ENCODE measurements around the gene RARG. TPM values are rescaled to one million over a fixed set of nuclear protein-coding genes. Genes with fewer than 3 reads are reported as not detected.

Gene RARG
- total RNA-seq, 1 experiment from 2014 or later = 1.7 TPM

GRCh38 chr12:53267999-53268629, 36.1 kb upstream of the RARG start, which contains the start of gene ESPL1:
ESPL1 (plus strand) TSS chr12:53268299; CDS start chr12:53268767, 468 bp downstream.
- Histone ChIP-seq H3K4me3 (ENCODE audit: low read length) (peak within 1 kb of the TSS; percentile 87), H2AFZ (ENCODE audit: low read length) (peak within 1 kb of the TSS; percentile 69)

GRCh38 chr12:53267306-53267998, 35.4 kb upstream of the RARG start:
- DNase-seq = peak; percentile 49
- peaks cover 24% of the 10 kb centered on the region for H3K4me1 ChIP-seq (ENCODE audit: low read length)
- peaks cover 26% of the 10 kb centered on the region for H3K79me2 ChIP-seq (ENCODE audit: low read length)
- peak overlapping the region; percentile 82 for H3K9ac ChIP-seq (ENCODE audit: low read length)
- H3K9me2 ChIP-seq (replicated peaks; ENCODE audit: insufficient read depth, low read length) = no peaks in the 10 kb centered on the region
- no peak overlapping the region for H3K27ac ChIP-seq (ENCODE audit: low read length)
- H3K9me3 ChIP-seq (ENCODE audit: low read length) = no peaks in the 10 kb centered on the region
- H4K20me1 ChIP-seq (ENCODE audit: insufficient read depth, low read depth, low read length) = no peaks in the 10 kb centered on the region
- no peaks in the 10 kb centered on the region for H3K27me3 ChIP-seq (ENCODE audit: low read length)
- peak overlapping the region; percentile 87 for H3K4me3 ChIP-seq (ENCODE audit: low read length)
- peak overlapping the region; percentile 69 for H2AFZ ChIP-seq (ENCODE audit: low read length)
- peak overlapping the region; percentile 67 for H3K4me2 ChIP-seq (ENCODE audit: low read depth, low read length, poor library complexity, severe bottlenecking)
- H3K36me3 ChIP-seq (ENCODE audit: insufficient read depth, low read length) = peaks cover 4% of the 10 kb centered on the region; the same call in 1 of the 2 replicates

More at GRCh38 chr12:53267999-53268629, 36.1 kb upstream of the RARG start, which contains the start of gene ESPL1:
- Histone ChIP-seq H3K9ac (ENCODE audit: low read length) (peak within 1 kb of the TSS; percentile 82), H3K9me2 (replicated peaks; ENCODE audit: insufficient read depth, low read length) (no peaks in the 10 kb centered on the region), H4K20me1 (ENCODE audit: insufficient read depth, low read depth, low read length) (no peaks in the 10 kb centered on the region), H3K4me1 (ENCODE audit: low read length) (peaks cover 24% of the 10 kb centered on the region), H3K36me3 (ENCODE audit: insufficient read depth, low read length) (peaks cover 4% of the 10 kb centered on the region; the same call in 1 of the 2 replicates), H3K4me2 (ENCODE audit: low read depth, low read length, poor library complexity, severe bottlenecking) (peak within 1 kb of the TSS; percentile 67), H3K27ac (ENCODE audit: low read length) (peak within 1 kb of the TSS; percentile 21; the same call in 1 of the 2 replicates), H3K79me2 (ENCODE audit: low read length) (peaks cover 26% of the 10 kb centered on the region), H3K9me3 (ENCODE audit: low read length) (no peaks in the 10 kb centered on the region), H3K27me3 (ENCODE audit: low read length) (no peaks in the 10 kb centered on the region)
- peak; percentile 94 for DNase-seq

GRCh38 chr12:53265783-53266182, 33.8 kb upstream of the RARG start:
- Histone ChIP-seq H3K9me3 (ENCODE audit: low read length) (no peaks in the 10 kb centered on the region), H3K36me3 (ENCODE audit: insufficient read depth, low read length) (peaks cover 4% of the 10 kb centered on the region; the same call in 1 of the 2 replicates), H4K20me1 (ENCODE audit: insufficient read depth, low read depth, low read length) (no peaks in the 10 kb centered on the region), H3K27ac (ENCODE audit: low read length) (no peak overlapping the region), H3K4me3 (ENCODE audit: low read length) (no peak overlapping the region), H3K9me2 (replicated peaks; ENCODE audit: insufficient read depth, low read length) (no peaks in the 10 kb centered on the region), H3K4me1 (ENCODE audit: low read length) (peaks cover 24% of the 10 kb centered on the region), H3K9ac (ENCODE audit: low read length) (no peak overlapping the region), H2AFZ (ENCODE audit: low read length) (no peak overlapping the region), H3K4me2 (ENCODE audit: low read depth, low read length, poor library complexity, severe bottlenecking) (no peak overlapping the region), H3K79me2 (ENCODE audit: low read length) (peaks cover 26% of the 10 kb centered on the region), H3K27me3 (ENCODE audit: low read length) (no peaks in the 10 kb centered on the region)
- no peak for DNase-seq

- no peak overlapping the region for H2AFZ ChIP-seq (ENCODE audit: low read length)
Measured at GRCh38 chr12:53259891-53260290, 27.9 kb upstream of the RARG start.

GRCh38 chr12:53258541-53259539, 26.8 kb upstream of the RARG start:
- no peak overlapping the region for H3K4me2 ChIP-seq (ENCODE audit: low read depth, low read length, poor library complexity, severe bottlenecking)
- no peak for DNase-seq
- peaks cover 23% of the 10 kb centered on the region for H3K4me1 ChIP-seq (ENCODE audit: low read length)
- no peaks in the 10 kb centered on the region for H3K9me2 ChIP-seq (replicated peaks; ENCODE audit: insufficient read depth, low read length)
- H3K4me3 ChIP-seq (ENCODE audit: low read length) = no peak overlapping the region
- H3K9ac ChIP-seq (ENCODE audit: low read length) = no peak overlapping the region
- no peaks in the 10 kb centered on the region for H4K20me1 ChIP-seq (ENCODE audit: insufficient read depth, low read depth, low read length)
- no peaks in the 10 kb centered on the region for H3K27me3 ChIP-seq (ENCODE audit: low read length)
- H3K79me2 ChIP-seq (ENCODE audit: low read length) = peaks cover 2% of the 10 kb centered on the region; the same call in 1 of the 2 replicates
- H3K36me3 ChIP-seq (ENCODE audit: insufficient read depth, low read length) = peaks cover 2% of the 10 kb centered on the region
- no peak overlapping the region for H2AFZ ChIP-seq (ENCODE audit: low read length)
- no peaks in the 10 kb centered on the region for H3K9me3 ChIP-seq (ENCODE audit: low read length)
- H3K27ac ChIP-seq (ENCODE audit: low read length) = no peak overlapping the region

More at GRCh38 chr12:53259891-53260290, 27.9 kb upstream of the RARG start:
- Histone ChIP-seq H3K4me1 (ENCODE audit: low read length) (peaks cover 21% of the 10 kb centered on the region), H3K36me3 (ENCODE audit: insufficient read depth, low read length) (no peaks in the 10 kb centered on the region), H4K20me1 (ENCODE audit: insufficient read depth, low read depth, low read length) (no peaks in the 10 kb centered on the region), H3K27ac (ENCODE audit: low read length) (no peak overlapping the region), H3K9ac (ENCODE audit: low read length) (no peak overlapping the region), H3K9me2 (replicated peaks; ENCODE audit: insufficient read depth, low read length) (no peaks in the 10 kb centered on the region), H3K9me3 (ENCODE audit: low read length) (no peaks in the 10 kb centered on the region), H3K79me2 (ENCODE audit: low read length) (no peaks in the 10 kb centered on the region), H3K27me3 (ENCODE audit: low read length) (no peaks in the 10 kb centered on the region), H3K4me2 (ENCODE audit: low read depth, low read length, poor library complexity, severe bottlenecking) (no peak overlapping the region), H3K4me3 (ENCODE audit: low read length) (no peak overlapping the region)
- no peak for DNase-seq

- Histone ChIP-seq H3K4me3 (ENCODE audit: low read length) (no peak overlapping the region), H3K79me2 (ENCODE audit: low read length) (peaks cover 20% of the 10 kb centered on the region), H3K9me3 (ENCODE audit: low read length) (no peaks in the 10 kb centered on the region), H3K9ac (ENCODE audit: low read length) (peak overlapping the region; percentile 23; the same call in 1 of the 2 replicates), H3K4me2 (ENCODE audit: low read depth, low read length, poor library complexity, severe bottlenecking) (peak overlapping the region; percentile 38), H2AFZ (ENCODE audit: low read length) (no peak overlapping the region), H4K20me1 (ENCODE audit: insufficient read depth, low read depth, low read length) (no peaks in the 10 kb centered on the region), H3K27ac (ENCODE audit: low read length) (peak overlapping the region; percentile 63), H3K9me2 (replicated peaks; ENCODE audit: insufficient read depth, low read length) (no peaks in the 10 kb centered on the region), H3K4me1 (ENCODE audit: low read length) (peaks cover 40% of the 10 kb centered on the region), H3K36me3 (ENCODE audit: insufficient read depth, low read length) (peaks cover 6% of the 10 kb centered on the region), H3K27me3 (ENCODE audit: low read length) (no peaks in the 10 kb centered on the region)
- DNase-seq = peak; percentile 82
Measured at GRCh38 chr12:53255996-53256395, 24.0 kb upstream of the RARG start.

GRCh38 chr12:53254816-53255545, 23.0 kb upstream of the RARG start:
- Histone ChIP-seq H2AFZ (ENCODE audit: low read length) (no peak overlapping the region), H3K9ac (ENCODE audit: low read length) (peak overlapping the region; percentile 9; the same call in 1 of the 2 replicates), H3K79me2 (ENCODE audit: low read length) (peaks cover 20% of the 10 kb centered on the region), H3K36me3 (ENCODE audit: insufficient read depth, low read length) (peaks cover 6% of the 10 kb centered on the region), H4K20me1 (ENCODE audit: insufficient read depth, low read depth, low read length) (no peaks in the 10 kb centered on the region), H3K4me1 (ENCODE audit: low read length) (peaks cover 41% of the 10 kb centered on the region), H3K9me2 (replicated peaks; ENCODE audit: insufficient read depth, low read length) (no peaks in the 10 kb centered on the region), H3K9me3 (ENCODE audit: low read length) (no peaks in the 10 kb centered on the region), H3K4me3 (ENCODE audit: low read length) (no peak overlapping the region), H3K27ac (ENCODE audit: low read length) (peak overlapping the region; percentile 63), H3K27me3 (ENCODE audit: low read length) (no peaks in the 10 kb centered on the region), H3K4me2 (ENCODE audit: low read depth, low read length, poor library complexity, severe bottlenecking) (peak overlapping the region; percentile 38)
- DNase-seq = no peak

All from Karpas-422 (cell line).